HEK293 (cell line): ENCODE results near the gene ANGPTL4.

ENCODE experiments used
- FEZF1 ChIP-seq: fragments of 450-650 bp; formaldehyde crosslinking; IDR thresholded peaks from 2 replicates; pipeline ENCODE4 v1.5.1; 2016; ENCODE audit warnings: missing biosample characterization, missing genetic modification characterization
- GLI4 ChIP-seq: fragments of 450-650 bp; formaldehyde crosslinking; IDR thresholded peaks from 2 replicates; pipeline ENCODE4 v1.5.1; 2016; ENCODE audit warnings: missing biosample characterization, missing genetic modification characterization
- HIC1 ChIP-seq: fragments of 450-650 bp; formaldehyde crosslinking; IDR thresholded peaks from 2 replicates; pipeline ENCODE4 v1.5.1; 2016; ENCODE audit warnings: missing biosample characterization, missing genetic modification characterization
- IKZF3 ChIP-seq: fragments of 450-650 bp; IDR thresholded peaks from 2 replicates; pipeline ENCODE4 v1.5.0; 2018; ENCODE audit warnings: missing biosample characterization, mild to moderate bottlenecking, missing genetic modification characterization, moderate library complexity
- KLF10 ChIP-seq: fragments of 450-650 bp; IDR thresholded peaks from 2 replicates; pipeline ENCODE4 v1.5.1; 2018; ENCODE audit warnings: missing biosample characterization, mild to moderate bottlenecking, missing genetic modification characterization
- KLF16 ChIP-seq: fragments of 450-650 bp; formaldehyde crosslinking; IDR thresholded peaks from 2 replicates; pipeline ENCODE4 v1.5.1; 2017; ENCODE audit warnings: missing biosample characterization, missing genetic modification characterization
- KLF8 ChIP-seq: fragments of 450-650 bp; formaldehyde crosslinking; IDR thresholded peaks from 2 replicates; pipeline ENCODE4 v1.5.1; 2016; ENCODE audit warnings: missing biosample characterization, missing genetic modification characterization
- PRDM1 ChIP-seq: fragments of 450-650 bp; formaldehyde crosslinking; IDR thresholded peaks from 2 replicates; pipeline ENCODE4; 2016; ENCODE audit warnings: missing biosample characterization, missing genetic modification characterization
- PRDM10 ChIP-seq: fragments of 450-650 bp; formaldehyde crosslinking; IDR thresholded peaks from 2 replicates; pipeline ENCODE4 v1.5.1; 2016; ENCODE audit warnings: missing biosample characterization, missing genetic modification characterization
- REPIN1 ChIP-seq: fragments of 450-650 bp; formaldehyde crosslinking; IDR thresholded peaks from 2 replicates; pipeline ENCODE4 v1.5.1; 2017; ENCODE audit warnings: missing biosample characterization, missing genetic modification characterization, low read depth
- SETDB1 ChIP-seq: IDR thresholded peaks from one replicate; pipeline ENCODE4 v1.6.1; 2017; ENCODE audit warnings: mild to moderate bottlenecking, low read length, moderate library complexity, mixed read lengths; ENCODE audit not compliant: insufficient read length
- SP7 ChIP-seq: fragments of 450-650 bp; formaldehyde crosslinking; IDR thresholded peaks from 2 replicates; pipeline ENCODE4 v1.5.1; 2016; ENCODE audit warnings: missing biosample characterization, missing genetic modification characterization
- TRIM28 ChIP-seq: IDR thresholded peaks from 2 replicates; pipeline ENCODE4 v1.6.1; 2011; ENCODE audit warnings: low read length, control low read depth, borderline replicate concordance
- ZBTB44 ChIP-seq: fragments of 450-650 bp; IDR thresholded peaks from 2 replicates; pipeline ENCODE4 v1.5.1; 2018; ENCODE audit warnings: missing biosample characterization, mild to moderate bottlenecking, missing genetic modification characterization
- ZEB2 ChIP-seq: fragments of 450-650 bp; formaldehyde crosslinking; IDR thresholded peaks from 2 replicates; pipeline ENCODE4 v1.5.1; 2016; ENCODE audit warnings: missing biosample characterization, missing genetic modification characterization
- ZNF155 ChIP-seq: fragments of 450-650 bp; formaldehyde crosslinking; IDR thresholded peaks from 2 replicates; pipeline ENCODE4 v1.5.1; 2016; ENCODE audit warnings: missing biosample characterization, missing genetic modification characterization
- ZNF23 ChIP-seq: fragments of 450-650 bp; formaldehyde crosslinking; IDR thresholded peaks from 2 replicates; pipeline ENCODE4 v1.5.1; 2016; ENCODE audit warnings: missing biosample characterization, missing genetic modification characterization, borderline replicate concordance
- ZNF24 ChIP-seq: fragments of 450-650 bp; formaldehyde crosslinking; IDR thresholded peaks from 2 replicates; pipeline ENCODE4 v1.5.1; 2016; ENCODE audit warnings: missing biosample characterization, missing genetic modification characterization
- ZNF248 ChIP-seq: fragments of 450-650 bp; formaldehyde crosslinking; IDR thresholded peaks from 2 replicates; pipeline ENCODE4 v1.5.1; 2017; ENCODE audit warnings: missing biosample characterization, missing genetic modification characterization
- ZNF302 ChIP-seq: fragments of 450-650 bp; formaldehyde crosslinking; IDR thresholded peaks from 2 replicates; pipeline ENCODE4 v1.5.1; 2016; ENCODE audit warnings: missing biosample characterization, missing genetic modification characterization, low read depth
- ZNF324 ChIP-seq: fragments of 450-650 bp; formaldehyde crosslinking; IDR thresholded peaks from 2 replicates; pipeline ENCODE4 v1.5.1; 2016; ENCODE audit warnings: missing biosample characterization, missing genetic modification characterization
- ZNF335 ChIP-seq: fragments of 450-650 bp; formaldehyde crosslinking; conservative IDR thresholded peaks from 2 replicates; pipeline ENCODE4 v1.5.1; 2016; ENCODE audit warnings: missing biosample characterization, missing genetic modification characterization
- ZNF398 ChIP-seq: fragments of 450-650 bp; formaldehyde crosslinking; IDR thresholded peaks from 2 replicates; pipeline ENCODE4 v1.5.1; 2017; ENCODE audit warnings: missing biosample characterization, missing genetic modification characterization
- ZNF48 ChIP-seq: fragments of 450-650 bp; formaldehyde crosslinking; IDR thresholded peaks from 2 replicates; pipeline ENCODE4 v1.5.1; 2016; ENCODE audit warnings: missing biosample characterization, missing genetic modification characterization
- ZNF555 ChIP-seq: fragments of 450-650 bp; formaldehyde crosslinking; conservative IDR thresholded peaks from 2 replicates; pipeline ENCODE4 v1.5.1; 2017; ENCODE audit warnings: missing biosample characterization, mild to moderate bottlenecking, missing genetic modification characterization, inconsistent platforms
- ZNF558 ChIP-seq: fragments of 450-650 bp; formaldehyde crosslinking; IDR thresholded peaks from 2 replicates; pipeline ENCODE4 v1.5.1; 2016; ENCODE audit warnings: missing biosample characterization, missing genetic modification characterization
- ZNF585B ChIP-seq: fragments of 450-650 bp; formaldehyde crosslinking; IDR thresholded peaks from 2 replicates; pipeline ENCODE4 v1.5.1; 2016; ENCODE audit warnings: missing biosample characterization, missing genetic modification characterization
- ZNF830 ChIP-seq: fragments of 450-650 bp; IDR thresholded peaks from 2 replicates; pipeline ENCODE4 v1.5.0; 2018; ENCODE audit warnings: missing biosample characterization, missing genetic modification characterization, low read depth, mild to moderate bottlenecking, moderate library complexity
- TF ChIP-seq, protein P1 (sequence below): fragments of 450-650 bp; formaldehyde crosslinking; IDR thresholded peaks from 2 replicates; pipeline ENCODE4 v1.5.1; 2016; ENCODE audit warnings: missing biosample characterization, missing genetic modification characterization
- TF ChIP-seq, protein P2 (sequence below): fragments of 450-650 bp; formaldehyde crosslinking; IDR thresholded peaks from 2 replicates; pipeline ENCODE4 v1.5.1; 2016; ENCODE audit warnings: missing biosample characterization, missing genetic modification characterization, low read depth

The ANGPTL4 gene

GRCh38 chr19:8423817-8424223, 59.9 kb downstream of the ANGPTL4 start (continued):
- TF ChIP-seq ZNF24 (tag by site-specific recombination) = 0 out of 2 replicates have a peak, but pooled peaks have one; percentile 48
- 0 out of 2 replicates have a peak, but pooled peaks have one; percentile 72 for TF ChIP-seq KLF8 (tag by site-specific recombination)
- TF ChIP-seq PRDM10 (tag by site-specific recombination) = peak; percentile 56
- TF ChIP-seq, protein P1, sequence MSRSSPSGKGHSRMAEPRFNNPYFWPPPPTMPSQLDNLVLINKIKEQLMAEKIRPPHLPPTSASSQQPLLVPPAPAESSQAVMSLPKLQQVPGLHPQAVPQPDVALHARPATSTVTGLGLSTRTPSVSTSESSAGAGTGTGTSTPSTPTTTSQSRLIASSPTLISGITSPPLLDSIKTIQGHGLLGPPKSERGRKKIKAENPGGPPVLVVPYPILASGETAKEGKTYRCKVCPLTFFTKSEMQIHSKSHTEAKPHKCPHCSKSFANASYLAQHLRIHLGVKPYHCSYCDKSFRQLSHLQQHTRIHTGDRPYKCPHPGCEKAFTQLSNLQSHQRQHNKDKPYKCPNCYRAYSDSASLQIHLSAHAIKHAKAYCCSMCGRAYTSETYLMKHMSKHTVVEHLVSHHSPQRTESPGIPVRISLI (tag by site-specific recombination) = peak; percentile 93
- TF ChIP-seq ZNF585B (tag by site-specific recombination) = no peak
- TF ChIP-seq HIC1 = peak; percentile 67
- no peak for TF ChIP-seq ZNF398 (tag by site-specific recombination)
- TF ChIP-seq ZNF248 = no peak
- no peak for TF ChIP-seq ZNF48 (tag by site-specific recombination)
- peak; percentile 42; the same call in 1 of the 2 replicates for TF ChIP-seq IKZF3 (tag by site-specific recombination)
- TF ChIP-seq KLF10 (tag by site-specific recombination) = peak; percentile 73
- TF ChIP-seq SP7 (tag by site-specific recombination) = peak; percentile 73
- TF ChIP-seq ZNF155 (tag by site-specific recombination) = no peak
- TF ChIP-seq ZNF555 = no peak
- TF ChIP-seq REPIN1 = no peak
- TF ChIP-seq, protein P2, sequence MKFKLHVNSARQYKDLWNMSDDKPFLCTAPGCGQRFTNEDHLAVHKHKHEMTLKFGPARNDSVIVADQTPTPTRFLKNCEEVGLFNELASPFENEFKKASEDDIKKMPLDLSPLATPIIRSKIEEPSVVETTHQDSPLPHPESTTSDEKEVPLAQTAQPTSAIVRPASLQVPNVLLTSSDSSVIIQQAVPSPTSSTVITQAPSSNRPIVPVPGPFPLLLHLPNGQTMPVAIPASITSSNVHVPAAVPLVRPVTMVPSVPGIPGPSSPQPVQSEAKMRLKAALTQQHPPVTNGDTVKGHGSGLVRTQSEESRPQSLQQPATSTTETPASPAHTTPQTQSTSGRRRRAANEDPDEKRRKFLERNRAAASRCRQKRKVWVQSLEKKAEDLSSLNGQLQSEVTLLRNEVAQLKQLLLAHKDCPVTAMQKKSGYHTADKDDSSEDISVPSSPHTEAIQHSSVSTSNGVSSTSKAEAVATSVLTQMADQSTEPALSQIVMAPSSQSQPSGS (tag by site-specific recombination) = peak; percentile 55
- TF ChIP-seq ZNF324 (tag by site-specific recombination) = peak; percentile 81; the same call in 1 of the 2 replicates
- peak; percentile 61; the same call in 1 of the 2 replicates for TF ChIP-seq PRDM1 (tag by site-specific recombination)
- TF ChIP-seq ZNF558 = peak; percentile 44; the same call in 1 of the 2 replicates
- no peak; the same call in 1 of the 2 replicates for TF ChIP-seq TRIM28
- no peak for TF ChIP-seq ZBTB44 (tag by site-specific recombination)
- TF ChIP-seq ZNF23 (tag by site-specific recombination) = no peak
- TF ChIP-seq ZNF830 (tag by site-specific recombination) = no peak
- peak; percentile 46; the same call in 1 of the 2 replicates for TF ChIP-seq ZNF335 (tag by site-specific recombination)
- TF ChIP-seq GLI4 (tag by site-specific recombination) = no peak
- no peak for TF ChIP-seq ZNF302
- peak; percentile 48; the same call in 1 of the 2 replicates for TF ChIP-seq KLF16 (tag by site-specific recombination)
- TF ChIP-seq FEZF1 = no peak
- TF ChIP-seq ZEB2 = peak; percentile 93
- no peak for TF ChIP-seq SETDB1
